Ovary (tissue), 9 donors: Measurements from ENCODE around the gene MORN2. TPM values are rescaled to one million over a fixed set of nuclear protein-coding genes. Genes with fewer than 3 reads are reported as not detected.

Experiments
- DNase-seq, 5 donors: peaks; one replicate each; pipeline ENCODE4 v3.0.0-alpha.2; 2019 to 2020
- H3K27ac ChIP-seq, 2 donors: fragments of 200-600 bp; one replicate each; pipeline versions ENCODE4 v1.5.1 to v1.8.0; 2019 to 2022
- H3K27me3 ChIP-seq: fragments of 200-600 bp; one replicate; pipeline ENCODE4 v1.8.0; 2022
- H3K36me3 ChIP-seq: fragments of 200-600 bp; sonication (generic); one replicate; pipeline ENCODE4 v1.5.1; 2019
- H3K4me1 ChIP-seq: one replicate; pipeline ENCODE4 v1.8.1; 2013; ENCODE audit warnings: mild to moderate bottlenecking, moderate library complexity; ENCODE audit not compliant: insufficient read depth
- H3K4me3 ChIP-seq: fragments of 200-600 bp; sonication (generic); one replicate; pipeline ENCODE4 v1.5.1; 2017
- H3K9me3 ChIP-seq, 2 donors: fragments of 200-600 bp in 1 of 2; sonication (generic) in 1 of 2; one replicate each; pipeline versions ENCODE4 v1.5.1 to v1.8.1; 2013 to 2019; ENCODE audit warnings: mild to moderate bottlenecking in 1 of 2, moderate library complexity in 1 of 2
- CTCF ChIP-seq, 3 donors: fragments of 450-650 bp in 2 of 3; fragments of 200-600 bp in 1 of 3; IDR thresholded peaks; one replicate each; pipeline versions ENCODE4 v1.5.1 to v1.8.0; 2016 to 2022; ENCODE audit warnings: antibody characterized with exemption in 3 of 3, mild to moderate bottlenecking in 1 of 3
- EP300 ChIP-seq: sonication (generic); formaldehyde crosslinking; IDR thresholded peaks from one replicate; pipeline ENCODE4 v1.6.1; 2017; ENCODE audit warnings: antibody characterized with exemption
- POLR2A ChIP-seq: fragments of 450-650 bp; IDR thresholded peaks from one replicate; pipeline ENCODE4 v1.6.1; 2017; ENCODE audit warnings: antibody characterized with exemption, mild to moderate bottlenecking, moderate library complexity
- WGBS, 3 donors: extraction: QIAGEN DNeasy Blood & Tissue Kit in 1 of 3; methylation state at CpG; one replicate each; pipeline versions ENCODE4 v1.1.5 to v1.1.7; 2013 to 2017; 5-methylcytosine and 5-hydroxymethylcytosine counted together
- intact Hi-C, 4 donors: fragments of 100-400 bp; cut with DNase I; formaldehyde crosslinking; loops; one replicate each; pipeline versions ENCODE4 v1.11.0 to v1.15.1; 2022 to 2023
- polyA plus RNA-seq, 2 donors: library from polyadenylated mRNA; stranded (reverse); fragments of 200-250 nt in 1 of 2; fragments of 350-450 nt in 1 of 2; fragmentation: Illumina TruSeq in 1 of 2; extraction: RNeasy Lipid Tissue Mini Kit (QIAGEN cat#74804) in 1 of 2; gene quantifications; one replicate each; pipeline ENCODE4 v1.2.3, GENCODE V29; 2013 to 2014
- total RNA-seq, 7 donors: library from RNA; depleted of rRNA in 2 of 7; stranded (reverse); fragments of >200 nt in 2 of 7; fragmentation: NEBNext Ultra II Directional in 3 of 7; extraction: Animal tissue kit (Norgen Biotek cat#: 25700) in 3 of 7; gene quantifications; one replicate each; pipeline versions ENCODE4 v1.1.0 to v1.2.4, GENCODE V29; 2016 to 2023
- donor health status: DM: no; HTN: no; CAD: no; lungs with moderate emphysema.
- donor health status: DM: no; HTN: no; CAD: no.
- donor health status: Bipolar disorder and iron deficiency.
- donor health status: DM: yes; HTN: yes; CAD: no.
- donor health status: DM: no; HTN: no; CAD: no.
- donor health status: DM: yes; HTN: yes; CAD: no.

MORN2 gene
- total and polyA plus RNA-seq, 9 donors, result 12.9 to 46.9 (median 16.5) TPM

GRCh38 chr2:38905251-38905650, 29.5 kb downstream of the MORN2 start:
- no peaks in the 10 kb centered on the region for H3K27me3 ChIP-seq
- intact Hi-C loops, result no loop called here
- H3K4me3 ChIP-seq, result no peak overlapping the region
- DNase-seq, result no peak
- no peaks in the 10 kb centered on the region for H3K9me3 ChIP-seq
- TF ChIP-seq CTCF (IDR thresholded peaks at IDR 0.05) (no peak), EP300 (no peak), POLR2A (no peak)
- no peaks in the 10 kb centered on the region for H3K36me3 ChIP-seq
- H3K27ac ChIP-seq, result no peak overlapping the region
- H3K4me1 ChIP-seq, result no peaks in the 10 kb centered on the region
- 93 to 95% (median 93%) methylated on average over 2 of the region's 2 CpGs for WGBS, 3 donors

- Histone ChIP-seq H3K27me3 (no peaks in the 10 kb centered on the region), H3K4me1 (no peaks in the 10 kb centered on the region), H3K27ac (no peak overlapping the region), H3K4me3 (no peak overlapping the region), H3K9me3 (no peaks in the 10 kb centered on the region), H3K36me3 (no peaks in the 10 kb centered on the region)
- intact Hi-C loops, result no loop called here
- TF ChIP-seq POLR2A, result no peak
- TF ChIP-seq CTCF (IDR thresholded peaks at IDR 0.05), result no peak
- no peak for TF ChIP-seq EP300
- WGBS, 3 donors, result 46 to 71% (median 65%) methylated on average over 1 of the region's 1 CpG
- no peak for DNase-seq
These were observed 31.5 kb downstream of the MORN2 start for GRCh38 chr2:38907242-38907641.

- no peak for TF ChIP-seq CTCF (IDR thresholded peaks at IDR 0.05)
- no peak for TF ChIP-seq POLR2A
- Histone ChIP-seq H3K36me3 (no peaks in the 10 kb centered on the region), H3K27me3 (no peaks in the 10 kb centered on the region), H3K4me1 (no peaks in the 10 kb centered on the region), H3K4me3 (no peak overlapping the region), H3K9me3 (no peaks in the 10 kb centered on the region), H3K27ac (no peak overlapping the region)
- no peak for DNase-seq
- 77 to 86% (median 78%) methylated on average over 2 of the region's 2 CpGs for WGBS, 3 donors
- intact Hi-C loops, result no loop called here
These were observed 32.2 kb downstream of the MORN2 start for GRCh38 chr2:38907743-38908562.

GRCh38 chr2:38909872-38910271, 34.1 kb downstream of the MORN2 start:
- Histone ChIP-seq H3K4me1 (no peaks in the 10 kb centered on the region), H3K9me3 (no peaks in the 10 kb centered on the region), H3K4me3 (no peak overlapping the region), H3K27me3 (no peaks in the 10 kb centered on the region), H3K36me3 (no peaks in the 10 kb centered on the region), H3K27ac (no peak overlapping the region)
- intact Hi-C loops, result no loop called here
- WGBS, 3 donors, result 77 to 93% (median 89%) methylated on average over 1 of the region's 1 CpG
- DNase-seq, result no peak
- TF ChIP-seq EP300 (no peak), POLR2A (no peak), CTCF (IDR thresholded peaks at IDR 0.05) (no peak)
